HG02610 (cell line): Measurements from ENCODE around the gene MIDN.

ENCODE experiments used
- ATAC-seq: cut with Tn5 transposase; IDR thresholded peaks from one replicate; pipeline ENCODE4 v1.9.1; 2021; ENCODE audit warnings: mild to moderate bottlenecking, moderate library complexity; ENCODE audit not compliant: unreplicated experiment

Gene MIDN

GRCh38 chr19:1280636-1281568 lies 32.5 kb downstream of the MIDN start:
- no peak for ATAC-seq

- no peak for ATAC-seq
Observed at GRCh38 chr19:1281569-1282287, 33.3 kb downstream of the MIDN start.

GRCh38 chr19:1282588-1283206 lies 34.3 kb downstream of the MIDN start:
- ATAC-seq, result no peak

- no peak for ATAC-seq
Observed at GRCh38 chr19:1283207-1283916, 35.0 kb downstream of the MIDN start.

- no peak for ATAC-seq
Observed at GRCh38 chr19:1283917-1284292, 35.5 kb downstream of the MIDN start.

- ATAC-seq, result no peak
Observed at GRCh38 chr19:1284293-1284978, 36.1 kb downstream of the MIDN start.

GRCh38 chr19:1284979-1285736 lies 36.8 kb downstream of the MIDN start:
- no peak for ATAC-seq

- ATAC-seq, result no peak
Observed at GRCh38 chr19:1285737-1286360, 37.5 kb downstream of the MIDN start, which contains the start of gene EFNA2. EFNA2 (plus strand) TSS chr19:1285873; CDS start chr19:1286169, 296 bp downstream.

- ATAC-seq, result no peak
Observed at GRCh38 chr19:1286487-1287353, 38.3 kb downstream of the MIDN start.

GRCh38 chr19:1287354-1288225 lies 39.2 kb downstream of the MIDN start:
- ATAC-seq, result no peak

- ATAC-seq, result no peak
Observed at GRCh38 chr19:1288226-1288612, 39.8 kb downstream of the MIDN start.

- ATAC-seq, result no peak
Observed at GRCh38 chr19:1288833-1289685, 40.7 kb downstream of the MIDN start.

GRCh38 chr19:1289686-1290025 lies 41.3 kb downstream of the MIDN start:
- no peak for ATAC-seq

- ATAC-seq, result no peak
Observed at GRCh38 chr19:1290196-1290702, 41.9 kb downstream of the MIDN start.

GRCh38 chr19:1290703-1291651 lies 42.6 kb downstream of the MIDN start:
- ATAC-seq, result no peak
